Measurements from ENCODE around the gene TYMS.

The TYMS gene
- total RNA-seq: 0.46 to 2.5 (median 0.77) reads per million in 4 donors

DNA sequence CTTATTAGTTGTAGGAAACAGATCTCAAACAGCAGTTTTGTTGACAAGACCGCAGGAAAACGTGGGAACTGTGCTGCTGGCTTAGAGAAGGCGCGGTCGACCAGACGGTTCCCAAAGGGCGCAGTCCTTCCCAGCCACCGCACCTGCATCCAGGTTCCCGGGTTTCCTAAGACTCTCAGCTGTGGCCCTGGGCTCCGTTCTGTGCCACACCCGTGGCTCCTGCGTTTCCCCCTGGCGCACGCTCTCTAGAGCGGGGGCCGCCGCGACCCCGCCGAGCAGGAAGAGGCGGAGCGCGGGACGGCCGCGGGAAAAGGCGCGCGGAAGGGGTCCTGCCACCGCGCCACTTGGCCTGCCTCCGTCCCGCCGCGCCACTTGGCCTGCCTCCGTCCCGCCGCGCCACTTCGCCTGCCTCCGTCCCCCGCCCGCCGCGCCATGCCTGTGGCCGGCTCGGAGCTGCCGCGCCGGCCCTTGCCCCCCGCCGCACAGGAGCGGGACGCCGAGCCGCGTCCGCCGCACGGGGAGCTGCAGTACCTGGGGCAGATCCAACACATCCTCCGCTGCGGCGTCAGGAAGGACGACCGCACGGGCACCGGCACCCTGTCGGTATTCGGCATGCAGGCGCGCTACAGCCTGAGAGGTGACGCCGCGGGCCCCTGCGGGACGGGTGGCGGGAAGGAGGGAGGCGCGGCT, at the start of gene TYMS:
Gene TYMS (plus strand): TSS at position 343 of the 690 bp plus-strand sequence. CDS start 90 bp downstream, at position 433.
- peak in 2 of 5 donors; percentile 8 to 73 for DNase-seq

DNA sequence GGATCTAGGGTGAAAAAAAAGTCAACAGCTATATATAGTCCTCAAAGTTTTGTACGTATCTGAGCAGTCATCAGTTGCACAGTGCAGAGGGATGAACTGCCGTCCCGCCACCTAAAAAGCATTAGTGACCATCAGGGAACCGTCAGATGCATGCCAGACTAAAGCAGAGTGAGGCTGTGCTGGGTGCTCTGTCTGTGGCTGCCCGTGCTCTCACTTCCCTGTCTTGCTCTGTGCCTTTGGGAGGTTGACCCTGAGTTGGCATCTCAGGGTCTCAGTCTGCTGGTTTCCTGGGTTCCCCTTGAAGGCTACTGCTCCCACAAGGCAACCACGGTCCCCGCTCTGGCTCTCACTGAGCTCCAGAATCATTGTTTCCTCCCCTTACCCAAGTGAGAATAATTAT, 49.5 kb upstream of the TYMS start:
- DNase-seq: no peak

DNA sequence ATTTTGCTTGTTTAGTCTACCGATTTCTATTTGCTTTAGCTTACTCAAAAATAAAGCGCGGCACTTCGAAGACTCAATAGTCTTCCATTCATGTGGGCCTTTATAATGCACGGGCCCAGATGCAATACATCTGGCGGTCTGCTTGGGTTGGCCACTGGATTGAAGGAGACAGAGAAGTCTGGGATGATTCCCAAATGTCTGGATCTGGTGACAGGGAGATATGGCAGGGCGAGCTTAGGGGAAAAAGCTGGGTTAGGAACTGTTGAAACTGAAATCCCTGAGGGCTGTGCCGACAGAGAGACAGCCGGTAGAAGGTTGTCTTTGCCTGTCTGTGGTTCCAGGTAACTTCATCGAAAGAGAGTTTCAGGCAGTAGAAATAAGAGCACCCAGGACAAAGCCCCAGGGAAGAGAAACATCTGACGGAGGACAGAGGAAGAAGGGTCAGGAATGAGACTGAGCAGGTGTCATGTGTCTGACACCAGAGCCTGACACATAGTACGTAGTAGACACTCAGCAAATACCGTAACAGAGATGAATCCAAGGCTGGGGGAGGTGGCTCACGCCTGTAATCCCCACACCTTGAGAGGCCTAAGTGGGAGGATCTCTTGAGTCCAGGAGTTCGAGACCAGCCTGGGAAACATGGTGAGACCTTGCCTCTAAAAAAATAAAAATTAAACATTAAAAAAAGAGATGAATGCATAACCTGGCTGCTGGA, 47.1 kb upstream of the TYMS start:
- no peak for DNase-seq

DNA sequence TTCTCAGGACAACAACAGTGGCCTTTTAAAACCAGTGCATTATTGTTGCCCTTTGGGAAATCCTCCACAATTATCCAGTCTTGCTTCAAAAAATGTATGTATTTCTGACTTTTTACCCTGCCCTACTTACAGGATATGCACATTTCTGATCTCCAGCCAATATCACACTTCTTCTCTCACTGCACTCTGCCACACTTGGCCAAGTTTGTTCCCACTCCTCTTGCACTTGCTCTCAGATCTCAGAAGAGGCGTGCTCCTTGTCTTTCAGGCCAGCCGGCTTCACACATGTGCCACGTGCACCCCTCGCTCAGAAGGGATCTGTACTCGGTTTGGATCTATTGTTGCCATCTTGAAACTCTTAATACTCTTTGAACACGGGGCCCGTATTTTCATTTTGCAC, 45.3 kb upstream of the TYMS start:
- no peak for DNase-seq

DNA sequence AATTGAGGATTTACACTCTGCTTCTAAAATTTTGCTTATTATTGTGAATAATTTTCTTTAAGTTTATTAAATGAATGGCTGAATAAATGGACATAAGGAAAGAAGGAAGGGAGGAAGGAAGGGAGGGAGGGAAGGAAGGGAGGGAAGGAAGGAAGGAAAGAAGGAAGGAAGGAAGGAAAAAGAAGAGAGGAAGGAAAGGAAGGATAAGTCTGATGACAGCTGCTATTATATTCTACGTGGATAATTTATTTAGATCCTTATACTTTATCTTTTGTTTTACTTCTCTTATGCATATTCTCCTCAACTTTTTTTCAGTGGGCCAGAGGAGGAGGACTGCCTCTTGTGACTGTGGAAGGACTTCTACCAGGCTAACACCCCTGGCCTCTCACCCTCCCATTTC, 43.3 kb upstream of the TYMS start:
- no peak for DNase-seq

DNA sequence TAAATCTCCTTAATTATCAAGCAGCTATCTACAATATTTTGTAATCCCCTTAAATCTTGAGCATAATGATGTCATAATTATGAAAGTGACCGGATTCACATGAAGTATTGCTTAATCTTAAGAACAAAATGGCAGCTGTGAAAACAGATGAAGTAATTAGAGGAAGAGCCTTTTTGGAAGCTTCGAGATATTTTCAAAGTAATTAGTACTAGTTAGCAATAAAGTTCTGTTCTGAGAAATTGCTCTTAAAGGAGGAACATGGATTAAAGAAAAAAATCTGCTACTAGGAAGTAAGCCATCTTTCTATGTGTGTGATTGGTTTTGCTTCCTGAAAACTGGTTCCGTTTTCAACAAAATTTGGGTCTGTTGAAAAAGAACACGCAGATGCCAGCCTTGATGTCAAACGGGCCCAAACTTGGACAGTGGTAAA, 42.3 kb upstream of the TYMS start:
- no peak for DNase-seq

DNA sequence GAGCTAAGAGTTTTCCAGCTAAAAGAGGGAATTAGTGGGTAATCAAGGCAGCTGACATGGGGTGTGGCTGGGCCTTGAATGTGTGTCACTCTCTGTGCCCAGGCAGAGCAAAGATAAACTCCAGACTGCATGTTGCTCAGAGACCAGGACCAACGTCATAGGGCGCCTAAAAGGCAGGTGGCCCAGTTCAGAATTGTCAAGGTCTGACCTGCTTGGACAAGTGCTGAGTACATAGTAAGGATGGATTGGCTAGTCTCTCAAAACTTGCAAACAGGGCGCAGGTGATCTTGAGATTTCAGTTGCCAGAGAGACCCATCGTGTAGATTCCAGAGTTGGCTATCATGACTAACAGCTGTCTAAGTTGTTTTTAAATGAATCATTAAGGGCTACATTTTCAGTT, 41.7 kb upstream of the TYMS start:
- DNase-seq: no peak

DNA sequence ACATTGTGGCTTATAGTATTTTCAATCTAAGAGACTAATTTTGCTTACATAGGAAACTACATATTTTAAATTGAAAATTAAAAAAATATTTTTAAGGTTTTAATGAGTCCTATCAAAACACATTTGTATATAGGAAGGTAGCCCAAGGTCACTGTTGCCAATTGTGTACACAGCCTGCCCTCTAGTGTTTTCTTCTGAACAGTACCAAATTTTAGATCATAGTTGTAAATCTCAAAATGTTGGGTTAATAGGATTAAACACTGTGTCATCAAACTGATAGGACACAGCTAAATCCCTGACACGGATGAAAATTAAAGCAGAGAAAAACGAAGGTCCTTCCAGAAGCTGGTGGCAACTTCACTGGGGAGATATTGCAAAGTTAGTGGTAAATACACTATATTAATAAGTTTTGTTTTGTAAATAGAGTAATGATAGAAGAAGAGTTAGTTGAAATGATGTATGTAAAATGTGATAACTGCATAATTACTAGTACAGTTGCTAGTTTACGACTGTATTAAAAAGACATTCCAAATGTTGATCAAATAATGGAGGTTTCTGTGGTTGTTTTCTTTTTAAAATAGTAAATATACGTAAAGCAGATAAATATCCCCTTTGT, 41.0 kb upstream of the TYMS start:
- peak in 1 of 5 donors; percentile 17 for DNase-seq

DNA sequence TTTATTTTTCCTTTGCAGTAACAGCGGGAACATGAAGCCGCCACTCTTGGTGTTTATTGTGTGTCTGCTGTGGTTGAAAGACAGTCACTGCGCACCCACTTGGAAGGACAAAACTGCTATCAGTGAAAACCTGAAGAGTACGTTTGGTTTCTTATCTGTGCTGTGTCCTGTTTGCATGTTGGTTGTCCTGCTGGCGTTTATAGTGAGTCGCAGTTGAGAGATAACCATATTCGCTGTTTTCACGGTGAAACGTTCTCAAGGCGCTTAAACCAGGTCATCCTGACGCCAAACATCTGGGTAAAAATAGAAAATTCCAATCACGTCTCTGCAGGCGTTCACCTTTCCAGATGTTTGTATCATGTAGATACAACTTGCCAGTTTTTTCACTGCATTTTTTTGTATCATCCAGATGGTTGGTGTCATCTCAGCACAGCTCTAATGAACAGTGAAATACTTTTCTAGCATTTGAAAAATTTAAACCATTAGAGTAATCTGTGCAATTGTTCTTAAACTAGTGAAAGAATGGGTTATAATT, 39.4 kb upstream of the TYMS start:
- no peak for DNase-seq

DNA sequence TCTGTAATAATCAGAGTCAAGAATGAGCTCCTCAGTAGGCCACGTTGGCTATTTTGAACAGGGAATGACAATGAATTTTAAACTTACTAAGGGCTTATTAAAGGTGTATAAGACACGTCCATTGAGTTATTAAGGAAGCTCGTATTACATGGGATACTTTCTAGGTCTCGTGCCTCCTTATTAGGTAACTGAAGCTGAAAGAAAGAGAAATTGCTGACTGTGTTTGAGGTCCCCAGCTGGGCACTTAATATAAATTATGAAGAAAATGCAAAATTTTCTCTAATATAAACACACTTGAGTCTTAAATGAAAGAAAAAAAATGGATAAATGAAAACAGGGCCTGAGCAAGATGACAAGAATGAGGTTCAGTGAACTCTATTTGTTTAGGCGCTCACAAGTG, 38.8 kb upstream of the TYMS start:
- no peak for DNase-seq

DNA sequence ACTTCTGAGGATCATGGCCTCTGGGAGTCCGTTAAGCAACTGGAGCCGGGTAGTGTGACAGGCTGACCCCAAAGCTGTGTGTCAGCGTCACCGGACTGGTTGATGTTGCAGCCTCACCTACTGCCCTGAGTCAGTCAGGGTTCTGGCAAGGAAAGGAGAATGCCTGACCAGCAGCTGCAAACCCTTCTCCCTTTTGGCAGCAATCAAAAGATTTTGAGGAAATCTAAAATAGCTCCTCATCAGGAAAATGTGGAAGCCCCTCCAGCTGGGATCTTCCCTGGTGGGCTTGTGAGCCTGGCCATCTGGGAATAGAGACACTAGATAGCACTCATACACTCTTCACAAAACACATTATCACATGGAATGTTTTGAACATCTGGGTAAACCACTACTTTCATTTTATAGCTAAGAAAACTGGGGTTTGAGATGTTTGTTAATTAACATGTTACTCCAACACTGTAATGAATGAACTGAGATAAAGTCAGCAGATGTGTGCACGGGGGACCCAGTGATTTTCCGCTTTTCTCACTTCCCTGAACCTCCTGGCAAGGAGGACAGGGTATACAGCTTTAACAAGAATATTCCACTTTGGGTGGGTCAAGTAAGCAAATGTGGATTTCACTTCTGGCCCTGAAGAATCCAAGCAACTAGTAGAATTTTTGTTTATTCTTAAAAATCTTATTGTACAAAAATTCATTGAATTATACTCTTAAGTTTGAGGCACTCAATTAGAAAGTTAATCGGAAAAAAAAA, 36.0 kb upstream of the TYMS start:
- no peak for DNase-seq

DNA sequence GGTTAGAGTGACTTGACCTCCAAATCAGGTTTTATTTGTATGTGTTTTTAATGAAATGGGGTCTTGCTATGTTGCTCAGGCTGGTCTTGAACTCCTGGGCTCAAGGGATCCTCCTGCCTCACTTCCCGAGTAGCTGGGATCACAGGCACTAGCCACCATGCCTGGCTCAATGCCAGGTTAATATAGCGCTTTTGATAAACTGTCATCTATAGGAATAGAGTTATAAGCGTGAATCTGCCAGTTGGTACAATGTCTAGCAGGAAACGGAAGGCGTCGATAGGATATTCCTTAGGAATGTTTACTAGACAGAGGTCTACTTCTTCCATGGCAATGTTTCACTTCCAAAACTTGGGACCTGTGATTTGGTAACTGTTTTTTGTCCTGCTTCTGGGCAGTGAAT, 35.2 kb upstream of the TYMS start:
- no peak for DNase-seq

DNA sequence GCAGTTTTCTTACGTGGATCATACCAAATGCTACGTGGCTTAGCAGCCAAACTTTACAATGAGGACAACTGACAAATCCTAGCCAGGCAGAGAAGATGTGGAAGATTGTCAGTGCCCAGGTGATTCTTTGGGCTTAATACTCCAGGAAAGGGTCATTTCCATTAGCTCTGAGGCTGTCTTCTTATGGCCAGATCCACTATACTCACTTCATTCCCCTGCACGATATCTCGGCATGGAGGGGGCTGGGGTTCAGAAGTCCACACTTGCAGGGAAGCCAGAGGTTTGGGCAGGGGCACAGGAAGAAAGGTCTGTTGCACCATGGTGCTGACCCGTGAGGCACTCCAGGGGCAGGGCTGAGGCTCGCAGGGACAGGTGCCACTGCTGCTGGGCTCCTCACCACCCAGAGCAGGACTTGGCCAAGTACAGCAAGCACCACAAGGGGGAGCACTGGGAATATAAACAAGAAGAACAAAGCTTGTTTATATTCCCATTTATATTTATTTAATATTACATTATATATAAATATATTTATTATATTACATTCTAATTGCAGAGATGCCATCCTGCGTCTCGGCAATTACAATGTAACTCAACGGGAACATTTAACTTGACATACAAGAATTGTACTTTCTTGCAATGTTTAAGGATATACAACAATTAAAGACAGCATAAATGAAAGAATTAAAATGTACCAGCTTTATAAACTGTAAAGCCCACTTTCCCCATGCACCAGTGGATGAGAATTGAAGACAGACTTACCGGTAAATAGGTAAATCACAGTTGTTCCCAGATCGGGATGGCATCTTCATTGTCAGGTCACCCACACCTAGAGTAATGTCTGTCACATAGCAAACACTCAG, 33.5 kb upstream of the TYMS start:
- peak; percentile 11 to 57 (median 26) for DNase-seq

DNA sequence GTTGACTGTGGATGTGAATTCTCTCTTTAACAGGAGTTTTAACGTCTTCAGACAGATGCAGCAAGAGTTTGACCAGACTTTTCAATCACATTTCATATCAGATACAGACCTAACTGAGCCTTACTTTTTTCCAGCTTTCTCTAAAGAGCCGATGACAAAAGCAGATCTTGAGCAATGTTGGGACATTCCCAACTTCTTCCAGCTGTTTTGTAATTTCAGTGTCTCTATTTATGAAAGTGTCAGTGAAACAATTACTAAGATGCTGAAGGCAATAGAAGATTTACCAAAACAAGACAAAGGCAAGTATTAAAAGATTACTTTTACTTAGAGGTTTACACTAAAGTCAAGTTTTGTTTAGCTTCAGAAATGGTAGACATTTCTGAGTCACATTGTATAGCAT, 30.2 kb upstream of the TYMS start:
- DNase-seq: no peak

DNA sequence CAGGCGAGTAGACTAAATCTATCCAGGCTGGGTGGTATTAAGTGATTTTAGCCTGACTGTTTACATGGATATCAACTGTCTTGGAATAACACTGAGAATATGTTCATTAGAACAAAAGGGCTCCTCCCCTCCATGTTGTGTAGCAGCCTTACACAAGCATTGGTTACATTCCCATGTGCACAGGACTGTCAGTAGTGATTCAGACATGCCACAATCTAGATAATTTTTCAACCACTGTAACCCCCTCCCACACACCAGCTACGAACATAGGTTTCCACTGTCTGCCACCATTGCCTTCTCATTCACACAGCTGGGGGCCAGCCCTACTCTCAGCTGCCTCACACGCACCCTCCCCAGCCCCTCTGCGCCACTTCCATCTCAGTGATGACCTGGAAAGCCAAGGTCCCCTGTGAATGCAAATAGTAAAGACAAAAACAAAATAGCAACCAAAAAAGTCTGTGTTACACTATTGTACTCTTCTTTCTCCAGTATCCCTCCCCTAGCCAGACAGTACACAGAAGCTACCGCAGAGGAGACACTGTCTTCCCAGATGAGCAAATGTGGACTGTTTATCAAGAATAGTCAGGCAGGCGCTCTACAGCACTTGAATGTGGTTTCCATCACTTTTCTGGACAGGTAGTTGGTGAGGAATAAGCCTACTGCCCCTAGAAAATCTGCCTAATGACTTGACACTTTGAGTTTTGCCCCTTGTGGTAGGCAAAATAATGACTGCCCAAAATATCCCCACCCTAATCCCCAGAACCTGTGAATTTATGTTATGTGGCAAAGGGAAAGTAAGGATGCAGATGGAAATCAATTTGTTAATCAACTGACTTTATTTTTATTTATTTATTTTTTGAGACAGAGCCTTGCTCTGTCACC, 27.9 kb upstream of the TYMS start:
- no peak for DNase-seq

DNA sequence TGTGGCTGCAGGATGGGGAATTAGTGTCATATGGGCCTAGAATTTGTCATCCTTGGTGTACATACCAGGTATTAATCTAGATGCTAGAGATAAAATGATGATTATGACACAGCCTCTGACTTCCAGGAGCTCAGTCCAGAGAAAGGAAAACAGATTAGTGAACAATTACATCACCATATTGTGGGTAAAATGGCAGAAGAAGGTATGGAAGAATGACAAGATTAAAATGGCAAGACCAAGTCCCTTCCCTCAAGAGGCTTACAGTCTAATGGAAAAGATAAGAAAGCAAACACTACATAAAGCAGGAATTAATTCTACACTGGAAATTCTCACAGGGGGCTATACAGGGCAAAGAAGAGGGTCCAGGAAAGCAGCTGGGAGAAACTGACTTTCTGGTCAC, 25.9 kb upstream of the TYMS start:
- no peak for DNase-seq

DNA sequence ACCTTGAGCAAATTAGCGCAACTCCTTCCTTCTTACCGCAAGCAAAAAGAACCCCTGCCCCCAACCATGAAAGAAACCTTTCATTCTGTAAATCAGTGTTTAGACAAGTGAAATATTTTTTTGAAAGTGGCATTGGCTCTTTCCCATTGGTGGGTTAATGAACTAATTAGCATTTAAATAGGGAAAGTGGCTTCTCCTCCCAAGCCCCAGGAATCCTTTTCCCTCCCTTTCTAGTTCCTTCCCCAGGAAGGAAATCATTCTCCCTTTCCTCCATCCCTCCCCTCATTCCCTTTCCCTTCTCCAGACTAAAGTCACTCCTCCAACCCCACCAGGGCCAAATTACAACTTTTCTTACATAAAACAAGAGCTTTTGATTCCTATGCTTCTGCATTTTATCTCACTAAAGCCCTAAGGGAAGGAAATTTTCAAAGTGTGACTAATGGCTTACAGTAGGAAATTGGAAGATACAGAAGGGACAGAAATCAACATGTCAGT, 22.9 kb upstream of the TYMS start:
- DNase-seq: no peak

DNA sequence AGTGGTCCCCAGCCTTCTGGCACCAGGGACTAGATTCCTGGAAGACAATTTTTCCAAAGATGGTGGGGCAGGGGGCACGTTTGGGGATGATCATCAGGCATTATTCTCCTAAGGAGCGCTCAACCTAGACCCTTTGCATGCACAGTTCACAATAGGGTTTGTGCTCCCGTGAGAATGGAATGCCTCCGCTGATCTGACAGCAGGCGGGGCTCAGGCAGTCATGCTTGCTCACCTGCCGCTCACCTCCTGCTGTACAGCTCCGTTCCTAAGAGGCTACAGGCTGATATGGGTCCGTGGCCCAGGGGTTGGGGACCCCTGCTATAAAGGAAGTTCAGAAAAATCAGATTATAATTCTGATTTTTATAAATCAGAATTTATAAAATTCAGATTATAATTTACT, 22.3 kb upstream of the TYMS start:
- no peak for DNase-seq

DNA sequence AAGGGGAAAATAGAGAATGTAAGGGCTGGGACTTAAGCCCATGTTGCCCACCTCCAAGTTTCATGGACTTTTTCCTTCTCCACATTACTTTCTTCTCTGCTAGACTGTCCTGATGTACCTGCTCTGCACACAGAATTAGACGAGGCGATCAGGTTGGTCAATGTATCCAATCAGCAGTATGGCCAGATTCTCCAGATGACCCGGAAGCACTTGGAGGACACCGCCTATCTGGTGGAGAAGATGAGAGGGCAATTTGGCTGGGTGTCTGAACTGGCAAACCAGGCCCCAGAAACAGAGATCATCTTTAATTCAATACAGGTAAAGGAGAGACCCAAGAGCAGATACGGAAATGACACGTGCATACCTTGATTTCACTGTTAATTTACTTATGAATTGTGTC, 16.2 kb upstream of the TYMS start:
- DNase-seq: no peak

DNA sequence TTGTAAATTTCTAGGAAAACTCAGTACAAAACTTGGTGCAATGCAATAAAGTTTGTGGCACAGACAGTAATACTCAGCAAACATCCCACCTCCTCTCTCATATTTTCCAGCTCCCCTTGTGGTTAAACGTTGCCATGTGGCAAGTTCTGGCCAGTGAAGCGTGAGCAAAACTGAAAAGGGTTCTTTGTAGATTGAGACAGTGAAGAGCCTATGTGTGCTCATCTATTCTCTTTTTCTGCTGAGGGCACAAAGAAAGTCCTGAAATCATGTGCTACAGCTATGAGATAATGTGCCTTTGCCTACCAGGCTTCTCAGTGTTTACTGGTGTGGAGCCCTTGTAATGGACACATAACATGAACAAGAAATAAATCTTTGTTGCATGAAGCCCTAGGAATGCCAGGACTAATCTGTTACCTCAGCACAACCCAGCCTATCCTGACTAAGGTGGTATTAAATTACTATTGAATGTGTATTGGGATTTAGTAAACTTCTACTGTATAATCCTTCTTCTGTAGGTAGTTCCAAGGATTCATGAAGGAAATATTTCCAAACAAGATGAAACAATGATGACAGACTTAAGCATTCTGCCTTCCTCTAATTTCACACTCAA, 13.0 kb upstream of the TYMS start:
- peak in 1 of 5 donors; percentile 28 for DNase-seq
